Hepatocyte (in vitro differentiated cells): ENCODE results near the gene LRRIQ4.

Source experiments
- CTCF ChIP-seq: fragments of 200-600 bp; sonication (generic); IDR thresholded peaks from 2 replicates; pipeline ENCODE4 v1.5.1; 2016; ENCODE audit warnings: antibody characterized with exemption, mild to moderate bottlenecking; ENCODE audit not compliant: poor library complexity
- EZH2 ChIP-seq: fragments of 200-600 bp; sonication (generic); IDR thresholded peaks from 2 replicates; pipeline ENCODE4 v1.6.1; 2016; ENCODE audit warnings: antibody characterized with exemption, mild to moderate bottlenecking, borderline replicate concordance

- TF ChIP-seq CTCF (no peak), EZH2 (no peak)
These were observed 20.3 kb upstream of the LRRIQ4 start for GRCh38 chr3:169792359-169792758.
